Stimulated activated CD8-positive, alpha-beta memory T cell treated with anti-CD3 and anti-CD28 coated beads, Interleukin-12 subunit alpha, Interleukin-12 subunit beta, amount 100 ng/mL, for 24 hours (primary cell): Measurements from ENCODE around the gene COX6A2.
"Not testable (repeated sequence)": the region's sequence is repeated elsewhere in the genome, so short reads cannot be mapped to it uniquely, and the experiment has no call there.

Source experiments
- DNase-seq: peaks from one replicate; pipeline ENCODE4 v3.0.0-alpha.2; 2020; ENCODE audit errors: extremely low read depth

The COX6A2 gene

GRCh38 chr16:31461921-31462804 lies 34.0 kb upstream of the COX6A2 start:
- DNase-seq, result no peak

- DNase-seq, result no peak
Measured at GRCh38 chr16:31461201-31461920, 33.2 kb upstream of the COX6A2 start.

GRCh38 chr16:31460582-31461002 lies 32.4 kb upstream of the COX6A2 start:
- no peak for DNase-seq

- peak; percentile 100 for DNase-seq
Measured at GRCh38 chr16:31459687-31460581, 31.8 kb upstream of the COX6A2 start.

GRCh38 chr16:31458844-31459686 lies 30.9 kb upstream of the COX6A2 start, which contains the start of gene ARMC5:
ARMC5 (plus strand) TSS chr16:31459501; CDS start chr16:31459525, 24 bp downstream.
- DNase-seq, result peak; percentile 93

GRCh38 chr16:31458073-31458843 lies 30.1 kb upstream of the COX6A2 start:
- DNase-seq, result no peak

- no peak for DNase-seq
Measured at GRCh38 chr16:31456988-31457360, 28.8 kb upstream of the COX6A2 start.

GRCh38 chr16:31455601-31456314 lies 27.6 kb upstream of the COX6A2 start:
- no peak for DNase-seq

- no peak for DNase-seq
Measured at GRCh38 chr16:31453255-31454204, 25.4 kb upstream of the COX6A2 start.

GRCh38 chr16:31452631-31453106 lies 24.5 kb upstream of the COX6A2 start:
- no peak for DNase-seq

GRCh38 chr16:31451681-31452351 lies 23.7 kb upstream of the COX6A2 start:
- DNase-seq, result no peak

GRCh38 chr16:31451201-31451600 lies 23.0 kb upstream of the COX6A2 start:
- DNase-seq, result no peak

GRCh38 chr16:31445931-31446330 lies 17.8 kb upstream of the COX6A2 start:
- not testable (repeated sequence) for DNase-seq

- DNase-seq, result no peak
Measured at GRCh38 chr16:31441956-31442355, 13.8 kb upstream of the COX6A2 start.

- DNase-seq, result no peak
Measured at GRCh38 chr16:31440516-31441184, 12.5 kb upstream of the COX6A2 start.

- no peak for DNase-seq
Measured at GRCh38 chr16:31439519-31439918, 11.4 kb upstream of the COX6A2 start.

GRCh38 chr16:31439023-31439422 lies 10.9 kb upstream of the COX6A2 start:
- DNase-seq, result not testable (repeated sequence)
